ENCODE measurements around the gene NR4A1.

GRCh38 chr12:52078276-52078675, 27.0 kb downstream of the NR4A1 start:
- TF ChIP-seq CTCF (IDR thresholded peaks at IDR 0.05) (no peak), POLR2A (IDR thresholded peaks at IDR 0.05; ENCODE audit: low read depth) (no peak), EP300 (IDR thresholded peaks at IDR 0.05) (no peak)
